SU-DHL-6 (cell line): ENCODE results near the gene NPFFR2.

Source experiments
- H2AFZ ChIP-seq: fragments of 200-600 bp; sonication (generic); 2 replicates; pipeline ENCODE4 v1.6.1; 2014; ENCODE audit warnings: low read depth, mild to moderate bottlenecking, moderate library complexity, mixed read lengths, antibody characterized with exemption, low read length; ENCODE audit not compliant: severe bottlenecking
- H3F3A ChIP-seq: fragments of 200-600 bp; shearing (Covaris generic); 2 replicates; pipeline ENCODE4 v1.6.0; 2016; ENCODE audit warnings: antibody characterized with exemption, mild to moderate bottlenecking; ENCODE audit not compliant: insufficient read depth
- H3K27ac ChIP-seq: fragments of 200-600 bp; sonication (generic); 2 replicates; pipeline ENCODE4 v1.5.1; 2016; ENCODE audit warnings: low read depth, mild to moderate bottlenecking, low read length, moderate library complexity, mixed read lengths
- H3K27me3 ChIP-seq: fragments of 200-600 bp; sonication (generic), shearing (Covaris generic); 2 replicates; pipeline ENCODE4 v1.6.0; 2014; ENCODE audit warnings: mild to moderate bottlenecking, low read length
- H3K36me3 ChIP-seq: fragments of 200-600 bp; sonication (generic); 2 replicates; pipeline ENCODE4 v1.6.1; 2014; ENCODE audit warnings: mild to moderate bottlenecking, low read length, mixed read lengths
- H3K4me2 ChIP-seq: fragments of 300-600, 200-600 bp; shearing (Covaris generic), sonication (generic); 2 replicates; pipeline ENCODE4 v1.6.0; 2014; ENCODE audit warnings: low read length, low read depth, mild to moderate bottlenecking; ENCODE audit not compliant: poor library complexity, severe bottlenecking
- H3K4me3 ChIP-seq: fragments of 200-600 bp; sonication (generic); 2 replicates; pipeline ENCODE4 v1.5.1; 2014; ENCODE audit warnings: antibody characterized with exemption, low read length, mild to moderate bottlenecking, mixed read lengths; ENCODE audit not compliant: insufficient read depth, poor library complexity, severe bottlenecking
- H3K79me2 ChIP-seq: fragments of 200-600 bp; sonication (generic); 2 replicates; pipeline ENCODE4 v1.6.1; 2014; ENCODE audit warnings: mild to moderate bottlenecking, low read length, moderate library complexity; ENCODE audit not compliant: insufficient read depth
- H3K9ac ChIP-seq: fragments of 200-600 bp; sonication (generic); 2 replicates; pipeline ENCODE4 v1.7.0; 2014; ENCODE audit warnings: mild to moderate bottlenecking, low read length
- H3K9me2 ChIP-seq: fragments of 200-600 bp; sonication (generic); replicated peaks from 2 replicates; pipeline ENCODE4 v1.6.1; 2014; ENCODE audit warnings: low read length; ENCODE audit not compliant: insufficient read depth
- H3K9me3 ChIP-seq: fragments of 200-600 bp; sonication (generic); 2 replicates; pipeline ENCODE4 v1.6.1; 2014; ENCODE audit warnings: low read length, mixed read lengths; ENCODE audit not compliant: insufficient read depth
- H4K20me1 ChIP-seq: fragments of 200-600 bp; sonication (generic); 2 replicates; pipeline ENCODE4 v1.6.1; 2014; ENCODE audit warnings: low read depth, mild to moderate bottlenecking, antibody characterized with exemption, low read length, moderate library complexity, mixed read lengths
- EZH2phosphoT487 ChIP-seq: fragments of 200-600 bp; sonication (generic), shearing (Covaris generic); conservative IDR thresholded peaks from 2 replicates; pipeline ENCODE4 v1.6.1; 2018; ENCODE audit warnings: mild to moderate bottlenecking, antibody characterized with exemption, low read length, moderate library complexity, mixed read lengths
- TF ChIP-seq, protein P1 (sequence below): fragments of 200-600 bp; sonication (generic); IDR thresholded peaks from one replicate; pipeline ENCODE4 v1.5.1; 2017; ENCODE audit warnings: antibody characterized with exemption, mild to moderate bottlenecking, low read length, moderate library complexity; ENCODE audit not compliant: insufficient read depth, poor library complexity, severe bottlenecking

Gene NPFFR2

GRCh38 chr4:72109959-72110497 is 78.2 kb downstream of the NPFFR2 start:
- Histone ChIP-seq H3K4me3 (no peak overlapping the region), H2AFZ (no peak overlapping the region), H3K4me2 (no peak overlapping the region)

GRCh38 chr4:72110886-72111285 is 79.1 kb downstream of the NPFFR2 start:
- no peaks in the 10 kb centered on the region for H3K79me2 ChIP-seq
- H3F3A ChIP-seq: no peaks in the 10 kb centered on the region
- H4K20me1 ChIP-seq: no peaks in the 10 kb centered on the region
- H3K27me3 ChIP-seq: no peaks in the 10 kb centered on the region
- no peak overlapping the region for H3K9ac ChIP-seq
- no peak overlapping the region for H3K27ac ChIP-seq
- no peaks in the 10 kb centered on the region for H3K9me3 ChIP-seq
- H3K36me3 ChIP-seq: no peaks in the 10 kb centered on the region
- H3K4me3 ChIP-seq: no peak overlapping the region
- no peak overlapping the region for H2AFZ ChIP-seq
- no peaks in the 10 kb centered on the region for H3K9me2 ChIP-seq
- H3K4me2 ChIP-seq: no peak overlapping the region
- TF ChIP-seq EZH2phosphoT487: no peak
- TF ChIP-seq, protein P1, sequence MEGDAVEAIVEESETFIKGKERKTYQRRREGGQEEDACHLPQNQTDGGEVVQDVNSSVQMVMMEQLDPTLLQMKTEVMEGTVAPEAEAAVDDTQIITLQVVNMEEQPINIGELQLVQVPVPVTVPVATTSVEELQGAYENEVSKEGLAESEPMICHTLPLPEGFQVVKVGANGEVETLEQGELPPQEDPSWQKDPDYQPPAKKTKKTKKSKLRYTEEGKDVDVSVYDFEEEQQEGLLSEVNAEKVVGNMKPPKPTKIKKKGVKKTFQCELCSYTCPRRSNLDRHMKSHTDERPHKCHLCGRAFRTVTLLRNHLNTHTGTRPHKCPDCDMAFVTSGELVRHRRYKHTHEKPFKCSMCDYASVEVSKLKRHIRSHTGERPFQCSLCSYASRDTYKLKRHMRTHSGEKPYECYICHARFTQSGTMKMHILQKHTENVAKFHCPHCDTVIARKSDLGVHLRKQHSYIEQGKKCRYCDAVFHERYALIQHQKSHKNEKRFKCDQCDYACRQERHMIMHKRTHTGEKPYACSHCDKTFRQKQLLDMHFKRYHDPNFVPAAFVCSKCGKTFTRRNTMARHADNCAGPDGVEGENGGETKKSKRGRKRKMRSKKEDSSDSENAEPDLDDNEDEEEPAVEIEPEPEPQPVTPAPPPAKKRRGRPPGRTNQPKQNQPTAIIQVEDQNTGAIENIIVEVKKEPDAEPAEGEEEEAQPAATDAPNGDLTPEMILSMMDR: no peak

More at GRCh38 chr4:72109959-72110497, 78.2 kb downstream of the NPFFR2 start:
- no peaks in the 10 kb centered on the region for H3K36me3 ChIP-seq
- H3F3A ChIP-seq: no peaks in the 10 kb centered on the region
- H3K9ac ChIP-seq: no peak overlapping the region
- H3K9me3 ChIP-seq: no peaks in the 10 kb centered on the region
- no peaks in the 10 kb centered on the region for H3K27me3 ChIP-seq
- H3K79me2 ChIP-seq: no peaks in the 10 kb centered on the region
- H3K9me2 ChIP-seq: no peaks in the 10 kb centered on the region
- H3K27ac ChIP-seq: no peak overlapping the region
- no peaks in the 10 kb centered on the region for H4K20me1 ChIP-seq
- TF ChIP-seq EZH2phosphoT487: no peak
- TF ChIP-seq, protein P1: no peak

- no peaks in the 10 kb centered on the region for H3K36me3 ChIP-seq
- no peaks in the 10 kb centered on the region for H3K79me2 ChIP-seq
- H3K9me3 ChIP-seq: no peaks in the 10 kb centered on the region
- H2AFZ ChIP-seq: no peak overlapping the region
- no peak overlapping the region for H3K9ac ChIP-seq
- H3F3A ChIP-seq: no peaks in the 10 kb centered on the region
- H3K27me3 ChIP-seq: no peaks in the 10 kb centered on the region
- TF ChIP-seq, protein P1: no peak
- no peak for TF ChIP-seq EZH2phosphoT487
- no peaks in the 10 kb centered on the region for H4K20me1 ChIP-seq
- H3K9me2 ChIP-seq: no peaks in the 10 kb centered on the region
- H3K4me3 ChIP-seq: no peak overlapping the region
- no peak overlapping the region for H3K4me2 ChIP-seq
- H3K27ac ChIP-seq: no peak overlapping the region
These were observed 80.1 kb downstream of the NPFFR2 start for GRCh38 chr4:72111863-72112262.
